ENCODE measurements around the gene ST7L.

- TF ChIP-seq CTCF (IDR thresholded peaks at IDR 0.05), result no peak
- TF ChIP-seq POLR2A (IDR thresholded peaks at IDR 0.05), result no peak
These were observed 15.4 kb downstream of the ST7L start for GRCh38 chr1:112603541-112603940.
